ENCODE results near the gene PPP2R2B. TPM values are rescaled to one million over a fixed set of nuclear protein-coding genes. Genes with fewer than 3 reads are reported as not detected.

PPP2R2B gene
- total RNA-seq, 1 donor from 2014 or later = 0.80 TPM

DNA sequence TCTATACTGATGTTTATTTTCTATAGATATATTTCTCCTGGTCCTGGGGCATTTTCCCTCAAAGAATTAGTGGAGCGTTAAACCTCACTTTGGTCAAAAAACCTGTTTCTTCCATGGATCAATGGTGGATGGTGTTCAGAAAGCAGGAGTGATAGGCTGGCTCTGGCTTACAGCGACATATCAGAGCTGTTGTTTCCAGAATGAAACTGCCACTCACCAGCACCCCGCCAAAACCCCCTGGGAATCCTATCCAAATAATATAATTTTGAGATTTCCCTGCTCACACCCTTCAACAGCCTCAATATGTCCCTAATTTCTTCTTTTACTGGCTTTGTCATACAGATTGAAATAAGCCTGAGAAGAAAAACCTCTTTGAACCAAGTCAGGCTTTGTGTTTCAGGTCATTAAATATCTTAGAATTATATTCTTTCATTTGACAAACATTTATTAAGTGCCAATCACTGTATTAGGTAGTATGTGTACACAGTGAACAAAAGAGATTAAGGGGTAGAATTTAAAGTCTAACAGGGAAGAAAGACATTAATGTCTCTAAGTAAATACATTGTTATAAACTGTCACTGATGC is 218.1 kb downstream of the PPP2R2B start:
- intact Hi-C loops (cut with micrococcal nuclease) = loop anchor here (5.0 to 10.0 kb wide), 3 partner anchors 94 to 527 kb away; no protein-coding TSS in a partner anchor

DNA sequence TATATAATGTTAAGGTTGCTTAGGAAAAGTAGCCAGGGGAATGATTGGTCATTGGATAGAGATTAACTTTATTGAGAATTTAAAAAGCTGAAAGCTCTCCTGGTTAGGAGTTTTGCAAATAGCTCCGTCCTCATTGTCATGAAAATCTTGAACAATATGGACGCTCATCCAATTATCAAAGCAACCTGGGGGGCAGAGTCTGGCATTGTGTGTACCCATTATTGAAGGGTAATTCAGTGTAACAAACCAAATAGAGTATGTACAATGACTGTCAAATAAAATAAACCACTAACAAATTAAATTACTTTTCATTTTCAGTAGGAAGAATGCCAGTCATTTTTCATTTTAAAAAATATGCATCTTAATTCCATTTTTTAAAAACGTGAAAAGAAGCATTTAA is 218.6 kb downstream of the PPP2R2B start:
- intact Hi-C loops (cut with micrococcal nuclease) = loop anchor here (5.0 to 10.0 kb wide), 3 partner anchors 95 to 527 kb away; no protein-coding TSS in a partner anchor

DNA sequence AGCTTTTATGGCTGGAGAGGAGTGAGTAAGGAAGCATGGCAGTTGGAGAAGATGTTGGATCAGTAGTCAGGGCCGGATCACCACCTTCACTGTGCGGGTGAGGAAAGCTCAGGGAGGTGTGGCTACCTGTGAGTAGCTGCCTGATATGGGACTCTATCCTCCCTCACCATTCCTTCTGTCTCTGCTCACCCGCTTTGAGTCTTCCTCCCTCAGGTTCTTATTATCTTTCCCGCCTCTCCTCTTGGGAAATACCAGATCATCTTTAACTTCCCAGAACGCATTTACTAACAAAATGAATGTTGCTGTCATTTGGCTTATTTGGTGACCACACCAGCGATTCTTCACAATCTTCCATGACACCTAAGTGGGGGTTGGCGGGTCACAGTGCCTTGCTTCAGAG is 221.9 kb downstream of the PPP2R2B start:
- intact Hi-C loops (cut with micrococcal nuclease) = no loop called here

DNA sequence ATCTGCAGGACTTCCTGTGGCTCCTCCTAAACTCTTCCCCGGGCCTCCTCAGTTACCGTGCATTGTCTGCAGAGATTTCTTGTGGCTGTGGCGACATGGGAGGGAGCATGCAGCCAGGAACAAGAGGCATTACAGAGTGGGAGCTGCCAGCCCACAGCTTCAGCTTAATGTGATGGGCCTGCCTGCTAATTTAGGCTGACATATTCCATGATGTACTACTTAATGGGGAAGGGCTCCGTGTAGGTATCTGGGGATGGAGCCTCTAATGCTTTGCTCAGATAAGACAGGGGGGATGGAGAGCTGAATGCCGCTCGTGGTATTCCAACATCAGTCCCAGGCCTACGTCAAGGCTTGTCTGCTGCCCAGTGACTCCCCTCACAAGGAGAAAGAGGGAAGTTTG is 225.0 kb downstream of the PPP2R2B start:
- intact Hi-C loops (cut with micrococcal nuclease) = no loop called here

DNA sequence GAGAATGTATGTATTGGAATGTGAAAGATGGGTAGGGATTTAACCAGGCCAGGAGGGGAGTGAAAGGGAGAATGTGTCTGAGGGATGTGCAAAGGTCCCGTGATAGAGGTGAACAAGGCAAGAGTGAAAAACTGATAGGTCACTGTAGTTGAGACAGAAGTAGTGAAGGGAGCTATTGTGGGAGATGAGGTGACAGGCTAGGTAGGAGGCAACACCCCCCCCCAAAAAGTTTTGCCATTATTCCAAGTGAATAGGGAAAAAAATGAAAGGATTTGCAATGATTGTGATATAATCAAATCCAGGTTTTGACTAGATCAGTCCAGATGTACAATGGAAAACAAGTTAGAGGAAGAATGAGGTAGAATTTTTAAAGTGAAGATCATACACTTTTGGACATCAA is 226.0 kb downstream of the PPP2R2B start:
- intact Hi-C loops (cut with micrococcal nuclease) = no loop called here

DNA sequence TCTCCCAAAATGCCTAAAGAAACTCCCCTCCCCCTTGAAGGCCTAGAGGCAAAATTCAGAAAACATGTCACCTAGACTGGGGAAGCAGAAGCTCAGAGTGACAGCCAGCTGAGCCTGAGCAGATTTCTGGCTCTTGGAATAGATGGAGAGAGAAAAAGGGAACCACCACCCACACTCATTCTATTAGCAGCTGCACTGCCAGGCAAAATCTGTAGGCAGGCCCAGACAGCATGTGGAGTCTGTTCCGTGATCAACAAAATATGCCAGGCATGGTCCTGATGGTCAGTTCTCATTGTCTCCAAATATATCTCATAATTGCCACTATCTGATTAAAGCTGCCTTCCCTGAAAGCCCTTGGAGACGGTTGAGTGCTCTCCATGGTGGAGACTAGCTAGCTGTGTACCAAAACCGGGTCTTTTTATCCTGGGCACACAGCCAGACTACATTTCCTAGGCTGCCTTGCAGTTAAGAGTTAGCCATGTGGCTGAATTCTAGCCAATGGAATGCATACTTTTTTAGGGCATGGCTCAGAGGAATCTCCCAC is 230.8 kb downstream of the PPP2R2B start:
- intact Hi-C loops (cut with micrococcal nuclease) = no loop called here

DNA sequence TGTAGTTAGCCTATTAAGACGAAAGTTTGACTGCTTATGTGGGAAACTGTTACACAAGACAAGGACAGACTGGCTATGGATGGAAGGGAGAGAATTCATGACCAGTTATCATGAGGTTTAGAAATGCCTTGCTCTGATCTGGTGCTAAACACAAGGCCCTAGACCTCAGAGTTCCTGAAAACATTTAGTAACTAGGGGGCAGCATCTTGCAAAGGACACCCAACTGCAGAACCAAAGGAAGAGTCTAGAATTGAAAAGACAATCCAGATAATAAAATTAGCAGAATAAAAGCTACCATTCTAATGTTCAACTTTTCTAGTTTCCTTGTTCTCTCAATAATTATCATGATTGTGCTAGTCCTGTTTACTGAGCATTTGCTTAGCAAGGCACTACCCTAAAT is 232.1 kb downstream of the PPP2R2B start:
- intact Hi-C loops (cut with micrococcal nuclease) = no loop called here

DNA sequence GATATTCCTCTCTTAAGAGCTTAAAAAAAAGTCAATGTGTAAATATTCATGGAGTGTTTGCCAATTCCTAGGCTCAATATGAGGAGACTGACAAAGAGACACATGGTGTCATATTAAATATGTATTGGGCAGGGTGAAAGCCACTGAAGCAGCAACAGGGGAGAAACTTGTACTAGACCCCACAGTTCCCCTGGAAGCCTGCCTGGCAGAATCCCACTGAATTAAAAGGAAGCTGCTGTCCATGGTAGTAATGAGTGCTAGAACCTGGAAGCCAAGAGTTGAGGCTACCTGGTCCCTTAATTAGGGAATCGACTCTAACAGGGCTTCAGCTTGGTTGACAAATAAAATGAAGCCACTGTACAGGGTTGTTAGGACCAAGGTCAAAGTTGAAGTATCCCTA is 233.2 kb downstream of the PPP2R2B start:
- intact Hi-C loops (cut with micrococcal nuclease) = no loop called here

DNA sequence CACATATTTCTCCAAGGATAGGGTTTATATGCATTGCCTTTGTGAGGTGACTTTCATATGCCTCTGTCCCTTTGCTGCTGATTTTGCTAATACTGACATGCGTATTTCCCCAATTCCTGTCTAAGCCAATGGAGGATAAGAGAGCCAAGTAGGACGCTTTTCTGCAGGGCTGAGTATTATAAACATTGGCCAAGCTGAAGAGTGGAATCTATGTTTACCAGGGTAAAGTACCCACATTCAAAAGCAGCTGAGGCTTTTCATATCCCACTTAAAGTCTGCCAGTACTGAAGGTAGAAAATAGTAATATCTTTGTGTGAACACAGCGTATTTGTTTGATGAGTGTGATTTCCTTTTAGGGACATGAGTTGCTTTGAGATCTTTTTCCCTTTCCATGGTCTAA is 233.7 kb downstream of the PPP2R2B start:
- intact Hi-C loops (cut with micrococcal nuclease) = no loop called here

DNA sequence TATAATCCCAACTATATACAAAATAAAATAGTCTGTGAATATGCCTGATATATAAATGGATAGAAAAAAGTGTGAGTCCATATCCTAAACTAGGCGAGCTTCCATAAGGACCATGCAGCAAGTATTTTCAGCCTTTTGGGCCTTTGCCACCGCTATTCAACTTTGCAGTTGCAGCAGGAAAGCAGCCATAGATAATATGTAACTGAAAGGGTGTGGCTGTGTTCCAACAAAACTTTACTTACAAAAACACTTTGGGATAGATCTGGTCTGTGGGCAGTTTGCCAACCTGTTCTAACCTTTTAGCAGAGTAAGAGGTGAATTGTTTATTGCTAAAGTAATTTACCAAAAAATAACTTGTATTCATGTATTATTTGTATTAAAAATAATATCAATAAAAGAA is 234.8 kb downstream of the PPP2R2B start:
- intact Hi-C loops (cut with micrococcal nuclease) = no loop called here

DNA sequence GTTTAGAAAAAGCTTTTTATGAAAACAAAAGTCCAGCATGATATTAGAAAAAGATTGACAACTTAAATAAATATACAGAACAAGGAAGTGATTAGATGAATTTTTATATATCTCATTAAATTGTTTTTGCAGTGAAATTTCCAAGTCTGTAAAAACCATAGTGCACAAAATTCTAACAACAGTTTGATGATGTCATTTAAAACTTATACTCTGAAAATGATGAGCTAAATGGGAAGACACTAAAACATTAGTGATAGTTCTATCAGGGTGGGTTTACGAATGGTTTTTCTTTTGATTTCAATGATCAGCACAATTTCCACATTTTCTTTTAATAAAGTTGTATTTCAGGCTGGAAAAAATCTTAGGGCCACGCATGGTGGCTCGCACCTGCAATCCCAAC is 236.1 kb downstream of the PPP2R2B start:
- intact Hi-C loops (cut with micrococcal nuclease) = no loop called here

DNA sequence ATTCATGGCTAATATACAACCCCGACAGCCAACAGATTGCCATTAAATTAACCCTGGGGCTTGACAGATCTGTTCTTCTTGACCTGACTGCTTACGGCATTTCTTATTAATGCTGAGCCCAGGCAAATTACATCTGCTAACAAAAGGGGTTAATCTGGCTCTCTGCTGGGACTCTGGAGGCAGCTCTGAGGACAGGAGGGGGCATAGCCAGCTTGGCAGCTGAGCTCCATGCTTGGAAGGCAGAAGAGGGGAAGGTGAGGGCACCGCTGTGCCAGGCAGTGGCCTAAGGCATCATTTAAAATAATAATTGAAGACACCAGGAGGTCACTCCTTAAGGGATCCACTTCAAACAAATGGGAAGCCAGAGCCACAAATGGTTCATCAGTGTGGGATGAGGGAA is 236.6 kb downstream of the PPP2R2B start:
- intact Hi-C loops (cut with micrococcal nuclease) = no loop called here

DNA sequence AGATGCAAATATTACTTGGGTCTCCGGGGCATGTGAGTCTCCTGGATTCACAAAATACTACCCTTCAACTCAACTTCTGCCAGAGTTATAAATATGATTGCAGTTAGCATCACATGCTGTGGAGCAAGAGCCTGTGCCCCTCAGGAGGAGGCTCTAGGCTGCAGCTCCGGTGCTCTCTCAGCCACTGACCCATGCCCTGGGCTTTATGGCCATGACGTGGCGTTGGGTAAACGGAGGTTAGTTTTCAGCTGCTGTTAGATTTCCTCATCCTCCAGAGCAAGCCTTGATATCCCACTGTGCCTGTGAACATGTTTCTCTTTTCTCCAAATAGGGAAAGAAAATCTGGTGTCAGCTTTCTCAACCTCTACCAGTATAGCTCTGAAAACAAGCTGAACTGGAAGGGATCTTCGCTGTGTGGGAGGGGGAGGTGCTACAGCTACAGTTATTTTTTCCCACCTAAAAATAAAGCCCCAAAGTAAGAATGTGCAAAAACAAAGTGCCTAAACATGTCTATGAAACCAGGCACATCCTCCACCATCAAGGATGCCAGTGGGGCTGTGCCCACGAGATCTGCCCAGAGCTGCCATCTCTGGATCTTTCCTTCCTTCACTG is 238.2 kb downstream of the PPP2R2B start:
- intact Hi-C loops (cut with micrococcal nuclease) = no loop called here

DNA sequence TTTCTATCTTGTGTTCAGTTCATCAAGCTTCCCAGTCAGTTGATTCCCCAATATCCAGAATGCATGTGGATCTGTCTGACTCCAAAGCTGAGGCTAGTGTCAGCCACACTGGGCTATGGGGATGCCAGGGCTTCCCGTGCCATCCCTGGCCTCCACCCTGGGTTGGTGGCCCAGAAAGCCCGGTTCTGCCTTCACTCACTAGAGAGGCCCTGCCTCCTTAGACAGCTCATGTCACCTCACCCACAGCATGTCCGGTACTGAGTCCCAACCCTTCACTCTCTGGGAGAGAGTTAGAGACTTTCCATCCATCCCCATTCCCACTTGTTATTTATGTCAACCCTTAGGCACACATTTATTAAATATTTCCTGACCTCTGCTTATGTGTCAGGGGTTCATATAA is 243.1 kb downstream of the PPP2R2B start:
- intact Hi-C loops (cut with micrococcal nuclease) = no loop called here

DNA sequence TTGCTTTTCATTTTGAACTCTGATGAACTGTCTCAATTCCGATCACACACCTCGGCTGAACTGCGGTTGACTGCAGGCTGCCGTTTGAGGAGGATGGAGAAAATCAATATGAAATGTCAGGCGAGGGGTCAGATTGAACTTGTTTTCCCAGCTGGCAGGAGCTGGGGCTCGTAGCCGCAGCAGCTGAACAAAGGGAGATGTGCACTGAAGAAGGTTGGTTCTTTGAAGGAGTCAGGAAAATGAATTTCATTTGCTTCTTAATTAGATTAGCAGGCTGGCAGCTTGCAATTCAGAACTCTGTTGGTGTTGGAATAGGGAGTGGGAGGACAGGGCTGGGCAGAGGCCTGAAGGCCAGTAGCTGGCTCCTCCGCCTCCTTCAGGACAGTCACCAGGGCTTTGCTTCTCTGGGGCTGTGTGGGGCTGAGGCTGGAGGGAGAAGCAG is 245.2 kb downstream of the PPP2R2B start:
- intact Hi-C loops (cut with micrococcal nuclease) = no loop called here

DNA sequence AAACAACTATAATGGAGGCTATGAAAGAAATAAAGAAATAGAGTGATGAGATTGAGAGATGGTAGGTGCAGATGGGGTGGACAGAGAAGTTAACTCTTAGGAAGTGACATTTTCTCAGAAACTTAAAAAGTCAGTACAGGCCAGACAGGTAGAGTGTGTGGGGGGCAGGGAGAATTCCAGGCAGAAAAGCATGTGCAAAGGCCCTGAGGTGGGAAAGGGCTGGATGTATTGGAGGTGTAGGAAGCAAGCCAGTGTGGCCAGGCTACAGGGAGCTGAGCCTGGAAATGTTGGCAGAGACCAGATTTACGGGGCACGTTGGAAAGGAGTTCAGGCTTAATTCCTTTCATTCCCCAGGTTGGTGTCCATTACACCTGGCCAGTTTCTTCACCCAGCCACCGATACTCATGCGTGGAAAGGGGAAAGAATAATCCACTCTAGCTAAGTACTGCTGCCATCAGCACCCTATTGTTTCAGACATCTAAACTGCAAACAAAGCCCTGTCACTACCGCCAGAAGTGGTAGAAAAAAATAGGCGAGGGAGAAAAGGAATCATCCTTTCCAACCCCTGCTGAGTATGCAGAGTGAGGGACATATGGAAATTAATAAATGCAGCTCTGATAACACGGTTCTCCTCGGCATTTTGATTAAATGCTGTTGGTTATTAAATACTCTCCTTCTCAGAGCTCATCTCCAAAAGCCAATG is 245.8 kb downstream of the PPP2R2B start:
- intact Hi-C loops (cut with micrococcal nuclease) = no loop called here

DNA sequence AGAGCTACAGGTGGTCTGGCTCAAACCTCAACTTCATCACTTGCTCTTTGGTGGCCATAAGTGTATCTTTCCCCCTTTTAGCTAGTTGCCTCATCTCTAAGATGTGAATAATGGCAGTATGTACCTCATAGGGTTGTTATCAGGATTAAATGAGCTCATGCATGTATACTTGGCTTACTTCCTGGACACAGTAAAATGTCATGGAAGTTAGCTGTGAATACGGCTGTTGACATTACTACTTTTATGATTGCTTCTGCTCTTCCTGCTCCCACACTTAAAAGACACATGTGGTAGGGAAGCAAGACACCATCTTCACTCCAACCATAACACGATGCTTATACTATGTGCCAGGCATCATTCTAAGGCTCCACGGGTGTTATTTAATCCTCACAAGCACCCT is 248.1 kb downstream of the PPP2R2B start:
- intact Hi-C loops (cut with micrococcal nuclease) = no loop called here

DNA sequence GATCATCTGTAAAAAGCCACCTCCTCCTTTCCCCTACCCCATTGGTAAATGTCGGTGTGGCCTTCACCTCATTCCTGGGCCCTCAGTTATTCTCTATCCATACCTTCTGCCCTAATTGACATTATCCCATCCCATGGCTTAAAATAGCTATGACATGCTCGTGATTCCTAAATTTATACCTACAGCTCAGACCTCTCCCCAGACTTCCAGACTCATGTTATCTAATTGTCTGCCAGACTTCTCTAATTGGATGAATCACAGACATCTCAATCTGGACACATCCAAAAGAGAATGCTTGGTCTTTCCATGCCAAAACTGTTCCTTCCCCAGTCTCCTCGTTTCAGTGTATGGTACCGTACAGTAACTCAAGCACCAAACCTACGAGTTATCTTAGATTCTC is 249.6 kb downstream of the PPP2R2B start:
- intact Hi-C loops (cut with micrococcal nuclease) = no loop called here

DNA sequence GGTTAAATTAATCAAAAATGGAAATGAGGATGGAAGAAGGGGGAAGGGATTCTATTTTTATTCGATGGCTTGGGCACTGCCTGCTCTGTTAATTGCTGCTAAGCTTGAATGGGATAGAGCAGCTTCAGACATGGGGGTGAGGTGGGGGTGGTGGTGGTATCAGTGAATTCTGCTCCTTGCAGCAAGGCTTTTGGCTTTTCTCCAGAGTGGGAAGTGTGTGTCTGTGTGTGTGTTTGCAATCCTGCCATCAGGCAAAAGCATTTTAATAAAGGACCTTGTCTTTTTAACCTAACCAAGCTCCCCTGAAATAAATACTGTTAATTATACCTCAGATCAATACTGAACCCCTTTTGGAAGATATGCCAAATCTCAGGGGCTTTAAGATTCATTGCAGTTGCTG is 251.6 kb downstream of the PPP2R2B start:
- intact Hi-C loops (cut with micrococcal nuclease) = no loop called here

DNA sequence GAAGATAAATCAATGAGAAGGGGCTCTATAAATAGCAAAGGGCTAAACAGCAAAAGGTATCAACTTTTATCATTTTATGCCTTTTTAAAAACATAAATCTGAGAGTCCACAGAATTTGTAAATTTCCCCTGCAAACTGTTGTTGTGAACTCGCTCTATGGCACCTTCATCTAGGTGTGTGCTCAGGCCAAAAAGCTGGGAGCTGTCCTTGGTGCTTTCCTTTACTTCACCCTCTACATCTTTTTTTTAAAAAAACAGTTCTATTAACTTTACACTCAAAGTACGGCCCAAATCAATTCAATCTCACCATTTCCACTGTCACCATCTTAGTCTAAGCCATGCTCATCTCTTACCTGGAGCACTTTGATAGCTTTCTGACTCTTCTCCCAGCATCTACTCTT is 254.4 kb downstream of the PPP2R2B start:
- intact Hi-C loops (cut with micrococcal nuclease) = no loop called here

DNA sequence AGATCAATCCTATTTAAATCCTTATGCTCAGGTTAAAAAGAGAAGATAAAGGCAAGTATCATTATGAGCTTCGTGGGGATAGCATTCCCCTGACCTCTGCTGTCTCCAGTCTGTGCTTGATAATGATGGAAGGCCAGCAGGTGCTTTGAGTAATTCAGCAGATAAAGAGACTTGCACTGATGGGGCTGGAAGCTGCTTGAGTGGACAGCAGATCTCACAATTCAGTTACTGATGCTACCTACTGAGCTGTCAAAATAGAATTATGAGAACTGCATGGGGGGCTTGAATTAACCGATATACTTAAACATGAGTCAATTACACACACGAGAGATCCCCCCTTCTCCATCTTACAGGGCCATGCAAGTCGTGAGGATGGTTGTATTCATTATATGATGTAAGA is 254.9 kb downstream of the PPP2R2B start:
- intact Hi-C loops (cut with micrococcal nuclease) = no loop called here

DNA sequence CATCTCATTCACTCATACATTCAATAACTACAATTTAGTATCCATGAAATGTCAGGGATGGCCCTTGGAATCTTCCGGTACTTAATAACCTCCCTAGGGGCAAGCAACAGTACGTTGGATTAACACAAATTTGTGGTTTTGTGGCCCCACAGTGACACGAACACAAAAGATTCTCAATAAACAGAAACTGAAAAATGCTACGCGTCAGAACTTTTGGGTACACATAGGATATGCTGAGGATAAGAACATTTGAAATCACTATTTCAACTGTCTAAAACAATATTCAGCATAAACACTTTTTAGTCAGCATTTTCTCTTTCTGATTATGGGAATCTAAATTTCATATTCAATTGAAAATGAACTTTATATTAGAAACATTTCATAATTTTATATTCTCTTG is 255.5 kb downstream of the PPP2R2B start:
- intact Hi-C loops (cut with micrococcal nuclease) = no loop called here

DNA sequence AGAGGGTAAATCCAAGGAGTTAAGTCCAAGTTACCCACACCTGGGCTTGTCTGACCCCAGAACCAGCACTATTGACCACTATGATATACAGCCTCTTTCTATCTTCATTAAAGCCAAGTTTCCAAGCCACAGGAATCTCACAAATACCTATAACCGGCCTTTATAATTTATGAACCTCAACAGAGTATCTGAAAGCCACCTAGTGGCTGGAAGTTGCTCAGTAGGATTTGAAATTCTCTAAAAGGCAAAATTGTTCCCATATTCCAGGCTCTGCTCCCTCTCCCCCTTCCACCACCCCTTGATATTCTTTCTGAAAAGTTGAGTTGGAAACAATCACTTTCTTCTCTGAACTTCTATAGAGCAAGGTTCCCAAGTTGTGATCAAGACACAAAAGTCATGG is 256.2 kb downstream of the PPP2R2B start:
- intact Hi-C loops (cut with micrococcal nuclease) = no loop called here
